Brain microvascular endothelial cell (primary cell): ENCODE measurements around the gene MSRB1.

Experiments
- DNase-seq: peaks from one replicate; pipeline ENCODE4 v3.0.0-alpha.2; 2020
- H3K27ac ChIP-seq: fragments of 250-450 bp; sonication (Bioruptor Pico); 2 replicates; pipeline ENCODE4 v1.5.1; 2020; ENCODE audit warnings: mild to moderate bottlenecking, moderate library complexity
- H3K27me3 ChIP-seq: fragments of 250-450 bp; sonication (Bioruptor Pico); replicated peaks from 2 replicates; pipeline ENCODE4 v1.5.1; 2020; ENCODE audit warnings: mild to moderate bottlenecking
- H3K36me3 ChIP-seq: fragments of 250-450 bp; sonication (Bioruptor Pico); replicated peaks from 2 replicates; pipeline ENCODE4 v1.5.1; 2020; ENCODE audit warnings: mild to moderate bottlenecking
- H3K4me3 ChIP-seq: 2 replicates; pipeline ENCODE4 v1.5.1; 2011; ENCODE audit warnings: low read depth, mild to moderate bottlenecking, control low read depth, low read length, moderate library complexity
- CTCF ChIP-seq: IDR thresholded peaks from 2 replicates; pipeline ENCODE4 v1.5.1; 2011; ENCODE audit warnings: low read depth, mild to moderate bottlenecking, moderate library complexity, low read length, control low read depth, inconsistent platforms; ENCODE audit errors: missing control alignments
- in situ Hi-C: cut with HindIII; loops from 2 replicates; pipeline ENCODE4 v1.10.0; 2017; ENCODE audit warnings: low sequenced_read_pairs, low pct_ligation_motif_present

The MSRB1 gene

GRCh38 chr16:1990101-1990350 is 47.0 kb upstream of the MSRB1 start:
- DNase-seq: no peak
- no peak overlapping the region for H3K4me3 ChIP-seq
- no peak overlapping the region for H3K27ac ChIP-seq
- peaks cover 15% of the 10 kb centered on the region for H3K36me3 ChIP-seq
- H3K27me3 ChIP-seq: peaks cover 21% of the 10 kb centered on the region
- no peak for TF ChIP-seq CTCF
- in situ Hi-C loops: no loop called here

- Histone ChIP-seq H3K4me3 (no peak within 1 kb of the TSS), H3K27ac (no peak within 1 kb of the TSS), H3K36me3 (peaks cover 15% of the 10 kb centered on the region), H3K27me3 (peaks cover 21% of the 10 kb centered on the region)
- in situ Hi-C loops: no loop called here
- no peak for DNase-seq
- no peak for TF ChIP-seq CTCF
These were observed 46.5 kb upstream of the MSRB1 start, which contains the start of gene SYNGR3 for GRCh38 chr16:1989209-1990100. SYNGR3 (plus strand) TSS chr16:1989970; CDS start chr16:1990103, 133 bp downstream.

DNA sequence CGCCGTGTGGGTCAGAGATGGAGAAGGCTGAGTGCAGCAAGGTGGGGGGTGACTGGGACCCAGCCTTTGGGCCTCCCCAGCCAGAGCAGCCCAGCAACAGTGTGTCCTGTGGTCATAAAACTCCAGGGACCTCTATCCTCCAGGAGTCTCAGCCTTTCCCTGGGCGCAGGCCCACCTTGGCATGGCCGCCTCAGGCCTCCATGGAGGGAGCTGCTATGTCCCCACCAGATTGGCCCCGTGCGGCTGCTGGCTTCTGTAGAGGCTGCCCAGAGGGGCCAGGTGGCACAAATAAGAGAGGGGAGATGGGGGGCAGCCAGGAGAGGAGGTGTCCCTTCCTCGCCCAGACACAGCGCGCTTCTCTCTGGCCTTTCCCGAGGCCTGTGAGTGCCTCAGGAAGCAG is 44.2 kb upstream of the MSRB1 start:
- H3K27me3 ChIP-seq: peaks cover 24% of the 10 kb centered on the region
- H3K4me3 ChIP-seq: no peak overlapping the region
- no peak overlapping the region for H3K27ac ChIP-seq
- H3K36me3 ChIP-seq: peaks cover 15% of the 10 kb centered on the region
- TF ChIP-seq CTCF: no peak
- no peak for DNase-seq
- in situ Hi-C loops: no loop called here

DNA sequence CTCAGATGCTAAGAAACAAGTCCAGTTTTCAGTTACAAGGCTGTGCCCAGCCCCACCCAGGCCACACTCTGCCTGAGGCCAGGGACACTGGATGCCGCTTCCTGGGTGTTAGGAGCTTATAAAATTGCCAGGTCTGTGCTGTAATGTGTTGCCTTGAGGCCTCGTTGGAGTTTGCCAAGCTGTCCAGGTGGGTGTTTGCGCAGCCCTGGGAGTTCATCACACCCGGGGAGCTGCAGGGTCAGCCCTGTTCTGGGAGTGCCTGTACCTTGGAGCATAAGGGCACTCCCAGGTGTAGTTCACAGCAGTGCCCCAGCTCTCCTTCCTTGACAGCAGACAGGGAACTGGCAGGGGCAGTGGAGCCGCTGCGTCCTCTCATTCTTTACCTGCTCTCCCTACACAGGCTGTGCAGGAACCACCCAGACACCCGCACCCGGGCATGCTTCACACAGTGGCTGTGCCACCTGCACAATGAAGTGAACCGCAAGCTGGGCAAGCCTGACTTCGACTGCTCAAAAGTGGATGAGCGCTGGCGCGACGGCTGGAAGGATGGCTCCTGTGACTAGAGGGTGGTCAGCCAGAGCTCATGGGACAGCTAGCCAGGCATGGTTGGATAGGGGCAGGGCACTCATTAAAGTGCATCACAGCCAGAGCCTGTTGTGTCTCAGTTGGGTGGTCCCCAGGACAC is 42.6 kb upstream of the MSRB1 start:
- H3K27me3 ChIP-seq: peaks cover 34% of the 10 kb centered on the region
- H3K27ac ChIP-seq: no peak overlapping the region
- peaks cover 15% of the 10 kb centered on the region for H3K36me3 ChIP-seq
- DNase-seq: no peak
- peak overlapping the region; percentile 72 for H3K4me3 ChIP-seq
- no peak for TF ChIP-seq CTCF
- in situ Hi-C loops: no loop called here

GRCh38 chr16:1984347-1985225 is 41.6 kb upstream of the MSRB1 start:
- TF ChIP-seq CTCF: no peak
- Histone ChIP-seq H3K4me3 (peak overlapping the region; percentile 72), H3K27me3 (peaks cover 39% of the 10 kb centered on the region), H3K36me3 (peaks cover 15% of the 10 kb centered on the region), H3K27ac (peak overlapping the region; percentile 58)
- in situ Hi-C loops: no loop called here
- no peak for DNase-seq
